AG04449 (cell line): Measurements from ENCODE around the gene FGF3.

ENCODE experiments used
- CTCF ChIA-PET: fragments of 350-600 bp; formaldehyde crosslinking; extraction: SDS; loops from one replicate; lab custom pipeline; 2021; ENCODE audit warnings: antibody characterized with exemption; lab: Yijun Ruan, JAX
- POLR2A ChIA-PET: fragments of 400-600, 350-600 bp; formaldehyde crosslinking; extraction: SDS; loops from one replicate; lab custom pipeline; 2020; ENCODE audit warnings: antibody characterized with exemption, inconsistent platforms; lab: Yijun Ruan, JAX
- DNase-seq: peaks from one replicate; pipeline ENCODE4 v3.0.0-alpha.2; 2010; ENCODE audit warnings: low read depth, low spot score
- H3K4me3 ChIP-seq: 2 replicates; pipeline ENCODE4 v1.5.1; 2011; ENCODE audit warnings: low read depth, mild to moderate bottlenecking, control low read depth, low read length
- TF ChIP-seq, protein P1 (sequence below): IDR thresholded peaks from one replicate; pipeline ENCODE4 v1.5.1; 2011; ENCODE audit warnings: mild to moderate bottlenecking, moderate library complexity, low read length, control low read depth, inconsistent platforms; ENCODE audit not compliant: insufficient read depth; ENCODE audit errors: missing control alignments

Gene FGF3

DNA sequence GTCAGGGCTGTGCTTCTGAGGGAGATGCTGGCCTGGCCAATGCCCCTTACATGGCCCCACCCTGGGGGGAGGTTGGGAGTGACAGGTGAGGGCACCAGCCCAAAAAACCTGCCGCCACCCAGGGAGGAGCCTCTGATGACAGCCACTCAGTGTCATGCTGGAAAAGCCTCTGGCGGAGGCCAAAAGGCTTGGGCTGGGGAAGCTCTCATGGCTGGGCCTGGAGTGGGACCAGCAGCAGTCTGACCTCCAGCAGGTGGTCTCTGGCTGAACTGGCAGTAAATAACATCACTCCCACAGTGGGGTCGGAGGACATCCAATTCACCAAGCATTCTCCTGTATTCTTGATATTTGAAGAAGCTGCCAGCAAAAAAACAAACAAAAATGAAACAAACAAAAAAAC is 20.1 kb downstream of the FGF3 start:
- TF ChIP-seq, protein P1, sequence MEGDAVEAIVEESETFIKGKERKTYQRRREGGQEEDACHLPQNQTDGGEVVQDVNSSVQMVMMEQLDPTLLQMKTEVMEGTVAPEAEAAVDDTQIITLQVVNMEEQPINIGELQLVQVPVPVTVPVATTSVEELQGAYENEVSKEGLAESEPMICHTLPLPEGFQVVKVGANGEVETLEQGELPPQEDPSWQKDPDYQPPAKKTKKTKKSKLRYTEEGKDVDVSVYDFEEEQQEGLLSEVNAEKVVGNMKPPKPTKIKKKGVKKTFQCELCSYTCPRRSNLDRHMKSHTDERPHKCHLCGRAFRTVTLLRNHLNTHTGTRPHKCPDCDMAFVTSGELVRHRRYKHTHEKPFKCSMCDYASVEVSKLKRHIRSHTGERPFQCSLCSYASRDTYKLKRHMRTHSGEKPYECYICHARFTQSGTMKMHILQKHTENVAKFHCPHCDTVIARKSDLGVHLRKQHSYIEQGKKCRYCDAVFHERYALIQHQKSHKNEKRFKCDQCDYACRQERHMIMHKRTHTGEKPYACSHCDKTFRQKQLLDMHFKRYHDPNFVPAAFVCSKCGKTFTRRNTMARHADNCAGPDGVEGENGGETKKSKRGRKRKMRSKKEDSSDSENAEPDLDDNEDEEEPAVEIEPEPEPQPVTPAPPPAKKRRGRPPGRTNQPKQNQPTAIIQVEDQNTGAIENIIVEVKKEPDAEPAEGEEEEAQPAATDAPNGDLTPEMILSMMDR = no peak
- ChIA-PET CTCF (interaction anchor here (1.0 to 3.0 kb wide), 2 partner anchors 90 to 115 kb away, joined by 3 to 8 read pairs; no protein-coding TSS in a partner anchor), POLR2A (no interaction called here)
- no peak for DNase-seq
- no peak overlapping the region for H3K4me3 ChIP-seq

DNA sequence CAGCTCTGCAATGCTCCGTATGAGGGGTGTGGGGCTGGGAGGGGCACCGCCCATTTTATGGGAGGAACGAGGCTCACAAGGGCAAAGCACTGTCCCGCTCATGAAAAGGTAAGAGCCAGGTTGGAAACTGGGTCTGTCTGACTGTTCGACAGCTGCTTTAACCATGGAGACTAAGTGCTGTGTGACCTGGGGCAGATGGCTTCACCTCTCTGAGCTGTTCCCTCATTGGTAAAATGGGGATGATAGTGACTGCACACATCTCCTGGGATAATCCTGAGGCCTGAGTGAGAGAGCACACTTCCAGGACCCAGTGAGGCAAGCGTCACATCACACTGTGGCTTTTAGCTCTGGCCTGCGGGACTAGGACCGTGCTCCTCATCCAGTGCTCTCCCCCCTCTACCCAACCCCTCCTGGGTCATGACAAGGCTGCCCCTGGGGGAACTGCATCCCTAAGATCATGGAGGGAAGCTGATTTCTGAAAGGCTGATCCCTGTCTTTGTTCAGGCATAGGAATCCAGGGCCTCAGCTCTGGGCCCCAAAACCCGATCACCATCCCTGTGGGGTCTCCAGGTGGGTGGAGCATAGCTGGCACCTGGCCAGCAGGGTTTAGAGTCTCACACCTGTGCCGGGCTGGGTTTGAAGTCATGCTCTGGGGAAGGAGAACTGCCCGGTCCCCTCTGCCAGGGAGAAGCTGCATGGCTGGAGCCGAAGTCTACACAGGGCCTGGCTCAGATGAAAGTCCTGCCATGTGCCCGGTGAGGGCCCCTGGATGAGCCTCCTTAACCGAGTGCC is 21.3 kb downstream of the FGF3 start:
- H3K4me3 ChIP-seq = no peak overlapping the region
- ChIA-PET CTCF (interaction anchor here (0.8 to 3.0 kb wide), 4 partner anchors 89 to 114 kb away, joined by 3 to 8 read pairs (median 3); partner anchors contain the start of gene FGF19), POLR2A (interaction anchor here (0.5 kb wide), 1 partner anchor 409 kb away, joined by 4 read pairs; no protein-coding TSS in a partner anchor)
- TF ChIP-seq, protein P1 = no peak
- DNase-seq = no peak

DNA sequence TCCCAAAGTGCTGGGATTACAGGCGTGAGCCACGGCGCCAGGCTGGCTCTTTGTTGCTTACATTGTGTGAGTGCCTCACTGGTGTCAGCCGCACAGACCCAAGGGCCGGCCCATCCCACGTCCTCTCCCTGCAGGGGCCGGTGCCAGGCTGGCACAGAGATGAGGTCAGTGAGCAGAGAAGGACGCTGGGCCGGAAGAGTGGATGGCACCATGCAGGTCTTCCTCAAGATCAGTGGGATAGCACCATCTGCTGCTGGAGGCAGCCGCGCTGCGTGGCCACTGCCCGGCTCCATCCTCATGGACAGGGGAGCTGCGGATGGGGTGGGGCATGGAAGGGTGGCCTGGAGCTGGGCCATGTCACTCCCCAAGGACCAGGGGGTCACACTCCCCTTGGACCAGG is 22.1 kb downstream of the FGF3 start:
- no peak for DNase-seq
- CTCF ChIA-PET = interaction anchor here (0.8 to 3.0 kb wide), 2 partner anchors 93 to 113 kb away, joined by 3 to 8 read pairs; partner anchors contain the start of gene FGF19
- no peak overlapping the region for H3K4me3 ChIP-seq
- TF ChIP-seq, protein P1 = no peak
- POLR2A ChIA-PET = no interaction called here

DNA sequence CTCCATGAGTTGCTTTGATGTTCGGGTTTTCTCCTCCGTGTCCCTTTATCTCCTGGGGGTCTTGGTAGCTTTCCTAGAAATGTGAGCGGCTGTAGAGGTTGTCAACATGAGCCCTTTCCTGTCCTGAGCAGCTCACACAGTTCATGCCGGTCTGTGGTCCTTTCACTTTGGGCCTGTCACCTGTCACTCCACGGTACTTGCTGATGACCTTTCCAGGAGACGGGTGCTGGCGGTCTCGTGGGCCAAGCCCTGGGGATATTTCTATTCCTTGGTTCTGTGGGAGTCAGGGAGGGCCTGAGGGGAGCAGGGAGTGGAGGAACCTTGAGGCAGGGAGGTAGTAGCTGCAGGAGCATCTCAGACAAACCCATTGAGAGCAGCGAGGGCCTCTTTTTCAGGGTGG is 23.2 kb downstream of the FGF3 start:
- TF ChIP-seq, protein P1 = no peak
- H3K4me3 ChIP-seq = no peak overlapping the region
- DNase-seq = no peak
- ChIA-PET CTCF (no interaction called here), POLR2A (no interaction called here)

DNA sequence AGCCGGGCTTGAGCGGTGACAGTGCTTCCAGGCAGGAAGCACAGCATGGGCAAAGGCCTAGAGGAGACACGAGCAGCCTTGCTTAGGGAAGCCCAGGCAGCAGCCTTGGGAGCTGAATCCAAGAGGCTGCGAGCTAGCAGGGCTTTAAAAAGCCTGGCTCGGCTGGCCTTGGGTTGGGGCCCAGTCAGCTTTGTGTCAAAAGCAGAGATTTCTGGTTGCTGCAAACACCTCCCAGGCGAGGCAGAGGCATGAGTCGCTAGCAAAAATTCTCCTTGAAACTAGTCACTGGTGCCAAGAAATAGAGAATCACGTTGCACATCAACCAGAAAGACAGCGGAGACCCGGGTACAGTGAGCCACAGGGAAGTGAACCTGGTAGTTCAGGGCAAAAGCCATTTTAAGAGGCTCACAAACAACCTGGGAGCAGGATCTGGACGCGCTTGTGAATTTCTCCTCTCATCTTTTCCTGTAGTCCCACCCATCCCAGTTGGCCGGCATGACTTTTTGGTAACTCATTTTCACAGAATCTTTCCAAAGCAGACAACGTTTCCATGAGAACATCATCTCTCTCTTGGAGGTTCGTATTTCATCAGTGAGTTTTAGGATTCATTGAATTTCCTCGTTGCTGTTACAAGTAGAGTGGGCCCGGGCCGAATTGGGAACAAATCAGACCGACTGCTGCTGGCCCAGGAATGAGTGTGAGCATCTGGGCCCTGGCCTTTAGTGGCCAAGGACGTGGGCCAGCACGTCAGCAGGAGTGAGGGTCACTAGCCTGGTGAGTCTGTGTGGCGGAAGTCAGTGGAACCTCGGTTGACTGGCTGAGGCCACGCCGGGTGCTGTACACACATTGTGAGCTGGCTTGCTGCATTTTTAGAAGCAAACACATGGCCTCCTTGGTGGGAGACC is 27.7 kb downstream of the FGF3 start:
- TF ChIP-seq, protein P1 = no peak
- H3K4me3 ChIP-seq = no peak overlapping the region
- ChIA-PET CTCF (no interaction called here), POLR2A (interaction anchor here (0.7 kb wide), 1 partner anchor 52 kb away, joined by 3 read pairs; no protein-coding TSS in a partner anchor)
- peak; percentile 67 for DNase-seq
